GM18499 (cell line): Measurements from ENCODE around the gene CRY2.
A peak's percentile ranks its signal among the peaks of the same experiment; 100 is the strongest.

ENCODE experiments used
- ATAC-seq: cut with Tn5 transposase; IDR thresholded peaks from one replicate; pipeline ENCODE4 v1.9.1; 2021; ENCODE audit warnings: moderate number of reproducible peaks; ENCODE audit not compliant: insufficient read depth, unreplicated experiment

Gene CRY2

GRCh38 chr11:45927332-45927683 is 80.0 kb downstream of the CRY2 start:
- ATAC-seq = no peak

- ATAC-seq = no peak
Measured at GRCh38 chr11:45927684-45928413, 80.6 kb downstream of the CRY2 start.

- ATAC-seq = no peak
Measured at GRCh38 chr11:45928535-45929215, 81.4 kb downstream of the CRY2 start.

DNA sequence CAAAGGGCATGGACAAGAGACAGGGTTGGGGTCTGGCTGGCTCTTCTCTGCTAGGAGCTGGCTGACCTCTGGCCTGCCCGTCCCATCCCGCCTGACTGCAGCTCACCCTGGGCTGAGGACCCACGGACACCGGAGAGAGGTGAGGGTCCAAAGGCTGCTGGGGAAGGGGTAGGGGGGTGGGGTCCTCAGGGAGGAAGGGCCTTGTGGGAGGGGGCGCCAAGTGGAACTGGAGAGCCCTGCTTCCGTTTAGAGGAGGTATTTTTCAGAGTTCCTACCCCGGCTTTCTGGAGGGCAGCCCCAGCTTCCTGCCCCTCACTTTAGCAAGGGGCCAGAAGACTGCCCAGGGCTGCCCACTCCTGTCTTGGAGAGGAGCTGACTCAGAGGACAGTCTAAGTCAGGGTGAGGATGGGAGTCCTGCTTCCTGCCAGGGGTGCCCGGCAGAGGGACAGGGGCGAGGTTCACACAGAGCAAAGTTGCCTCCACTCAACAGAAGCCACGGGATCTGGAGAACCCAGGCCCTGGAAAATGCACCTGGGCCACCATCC is 82.3 kb downstream of the CRY2 start:
- ATAC-seq = peak; percentile 10

GRCh38 chr11:45930031-45930794 is 82.9 kb downstream of the CRY2 start:
- peak; percentile 80 for ATAC-seq

DNA sequence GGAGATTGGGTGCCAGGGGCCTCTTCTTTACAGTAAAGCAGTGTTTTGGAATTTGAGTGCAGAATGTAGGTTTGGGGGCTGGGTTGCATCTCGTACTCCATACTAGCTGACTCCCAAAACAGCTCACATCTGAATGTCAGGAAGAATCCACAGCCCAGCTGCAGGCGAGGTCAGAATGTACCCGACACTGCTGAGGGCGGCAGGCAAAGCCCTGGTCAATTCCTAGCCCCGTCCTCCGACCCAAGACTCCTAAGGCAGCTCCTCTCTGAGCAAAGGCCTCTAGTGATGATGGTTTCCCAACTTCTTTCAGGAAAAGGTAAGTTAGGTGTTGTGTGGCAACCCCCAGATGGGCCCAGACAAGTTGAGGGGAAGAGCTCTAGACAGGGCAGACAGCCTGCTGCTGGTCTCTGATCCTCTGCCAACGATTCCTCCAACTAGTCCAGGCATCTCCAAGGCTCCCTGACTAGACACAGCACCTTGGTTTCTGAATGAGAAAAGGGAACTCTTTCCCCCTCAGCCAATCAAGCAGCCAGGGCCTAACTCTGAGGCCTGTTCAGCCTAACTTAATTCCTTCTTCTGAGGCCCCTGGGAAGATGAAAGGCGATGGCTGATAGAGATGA is 83.8 kb downstream of the CRY2 start:
- ATAC-seq = no peak

DNA sequence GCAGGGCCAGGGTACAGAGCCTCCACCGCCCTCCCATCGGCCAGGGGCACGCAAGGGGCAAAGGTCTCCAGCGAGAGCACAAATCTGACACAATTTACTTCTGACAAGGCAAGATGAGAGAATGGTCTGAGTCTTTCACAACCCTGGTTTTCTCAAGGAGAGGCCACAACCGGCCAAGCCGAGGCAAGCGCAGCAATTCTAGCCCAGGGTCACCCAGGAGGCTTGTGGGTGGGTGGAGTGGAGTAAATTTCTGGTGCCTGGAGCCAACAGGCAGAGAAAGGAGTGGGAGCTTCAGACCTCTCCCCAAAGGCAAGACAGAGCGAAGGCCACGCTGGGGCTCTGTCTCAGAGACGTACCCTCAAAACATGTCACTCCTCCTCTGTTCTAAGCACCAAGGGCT is 84.5 kb downstream of the CRY2 start:
- no peak for ATAC-seq

DNA sequence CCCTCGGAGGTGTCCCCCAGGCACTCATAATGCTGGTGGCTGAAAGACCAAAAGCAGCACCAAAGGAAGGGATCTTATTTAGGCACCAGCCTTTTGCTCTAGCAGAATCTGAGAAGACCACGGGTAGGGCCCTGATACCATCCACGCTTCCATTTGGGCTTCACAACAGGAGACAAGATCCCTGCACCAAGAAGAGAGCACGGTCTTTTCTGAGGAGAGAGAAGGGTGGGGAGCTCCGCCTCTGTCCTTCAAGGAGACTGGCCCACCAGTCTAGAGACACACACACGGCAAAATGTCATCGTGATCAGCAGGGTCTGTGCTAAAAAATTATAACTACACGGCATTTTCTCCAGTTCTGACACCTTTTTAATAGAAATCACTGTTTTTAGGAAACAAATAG is 84.9 kb downstream of the CRY2 start:
- ATAC-seq = no peak
